Renal cortex interstitium (tissue), 3 donors: ENCODE measurements around the gene MYOT. TPM values are rescaled to one million over a fixed set of nuclear protein-coding genes. Genes with fewer than 3 reads are reported as not detected.

Experiments
- polyA plus RNA-seq, 3 donors: library from polyadenylated mRNA; unstranded; fragments of 120-200 nt; gene quantifications; one replicate each; pipeline ENCODE4 v1.2.1, GENCODE V29; 2013; ENCODE audit not compliant: insufficient read length in 3 of 3

Gene MYOT
- polyA plus RNA-seq, 3 donors: 1.5 to 1.9 (median 1.7) TPM

Other genes starting within 250 kb of the MYOT start
- 10 to 100 TPM; 13.7 to 27.5 (median 17.6) TPM for gene KLHL3, start 131.8 kb upstream of the MYOT start, polyA plus RNA-seq
- 10 to 100 TPM; 70.3 to 83.7 (median 71.0) TPM for gene HNRNPA0, start 113.5 kb upstream of the MYOT start, polyA plus RNA-seq
- gene PKD2L2, start 21.6 kb downstream of the MYOT start, polyA plus RNA-seq: under 1 TPM in 2 of 3 donors, not detected in 1; 0.13 to 0.73 TPM
- 10 to 100 TPM; 48.3 to 55.1 (median 54.0) TPM for gene FAM13B, start 165.2 kb downstream of the MYOT start, polyA plus RNA-seq
- under 1 TPM in 2 of 3 donors, not detected in 1; 0.19 to 0.26 TPM for gene WNT8A, start 216.2 kb downstream of the MYOT start, polyA plus RNA-seq